IPS-11a (cell line): Measurements from ENCODE around the gene NDST3.

Experiments used
- H3K4me3 ChIP-seq: one replicate; pipeline ENCODE4 v1.5.1; 2013; ENCODE audit warnings: low read depth, low read length, control low read depth

The NDST3 gene

DNA sequence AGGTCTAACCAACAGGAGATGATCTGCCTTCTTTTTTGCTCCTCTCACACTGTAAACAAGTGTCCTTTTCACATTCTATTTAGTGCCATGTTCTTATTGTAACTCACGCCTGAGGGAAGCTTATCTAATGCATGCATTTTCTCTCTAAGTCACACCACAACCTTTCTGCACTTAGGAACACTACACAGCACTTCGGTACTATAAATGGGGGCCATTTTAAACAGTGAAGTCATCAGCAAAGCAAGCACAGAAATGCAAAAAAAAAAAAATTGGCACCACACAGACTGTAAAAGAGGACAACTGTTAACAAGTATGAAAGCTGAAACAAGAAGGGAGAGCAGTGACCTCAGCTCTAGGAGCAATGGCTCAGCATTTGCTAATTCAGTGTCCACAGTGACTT lies 273.4 kb downstream of the NDST3 start:
- no peak overlapping the region for H3K4me3 ChIP-seq
